Measurements from ENCODE around the gene C1QC. TPM values are rescaled to one million over a fixed set of nuclear protein-coding genes. Genes with fewer than 3 reads are reported as not detected.

Gene C1QC
- total and polyA plus RNA-seq, 2 of the 8 experiments (the other 6 are each of a cell fraction or from before 2014, with no cell fraction given): not detected

GRCh38 chr1:22658385-22659163, 15.1 kb downstream of the C1QC start:
- no peak overlapping the region for H3K27ac ChIP-seq (ENCODE audit: low read depth, low read length)
- H2BK5ac ChIP-seq (ENCODE audit: low read depth, low read length): no peak overlapping the region
- no peak overlapping the region for H4K5ac ChIP-seq (ENCODE audit: insufficient read length, low read depth, low read length)
- 86% methylated on average over 3 of the region's 3 CpGs; no CpG with 5 or more reads in 1 of the 2 experiments for WGBS, 2 experiments (ENCODE audit: extremely low coverage in 1 of 2, insufficient coverage in 1 of 2, insufficient read length in 1 of 2, insufficient replicate concordance in 2 of 2, low coverage in 1 of 2, low lambda C conversion rate in 2 of 2, missing lambda C conversion rate in 1 of 2)
- no peak overlapping the region for H3K4me3 ChIP-seq (ENCODE audit: extremely low read depth in 1 of 4, insufficient read depth in 2 of 4, low read depth in 3 of 4, low read length in 4 of 4)
- no peak overlapping the region for H2BK20ac ChIP-seq (ENCODE audit: low read length)
- no peak overlapping the region for H3K4me2 ChIP-seq (ENCODE audit: insufficient read depth in 1 of 2, low read depth in 2 of 2, low read length in 2 of 2)
- no peak for TF ChIP-seq POLR2A (IDR thresholded peaks at IDR 0.05; ENCODE audit: control extremely low read depth in 1 of 2, low read depth in 2 of 2, low read length in 2 of 2)
- no peak for TF ChIP-seq RAD21 (IDR thresholded peaks at IDR 0.05 in 1 of 2, conservative IDR thresholded peaks at IDR 0.05 in 1 of 2; ENCODE audit: low read depth in 2 of 2, low read length in 2 of 2)
- TF ChIP-seq CEBPB (IDR thresholded peaks at IDR 0.05; ENCODE audit: low read depth, low read length): no peak
- no peak for TF ChIP-seq POU5F1 (IDR thresholded peaks at IDR 0.05; ENCODE audit: low read depth, low read length)
- no peak for TF ChIP-seq RNF2 (IDR thresholded peaks at IDR 0.05; ENCODE audit: borderline replicate concordance, low read depth, low read length, missing control alignments, poor library complexity, severe bottlenecking)
- no peak for TF ChIP-seq TEAD4 (IDR thresholded peaks at IDR 0.05; ENCODE audit: low read depth, low read length)
- TF ChIP-seq CTBP2 (IDR thresholded peaks at IDR 0.05; ENCODE audit: borderline replicate concordance, insufficient read depth, insufficient read length, low read length): no peak
- no peak for TF ChIP-seq SRF (IDR thresholded peaks at IDR 0.05; ENCODE audit: low read depth, low read length)
- TF ChIP-seq CTCF (IDR thresholded peaks at IDR 0.05; ENCODE audit: control extremely low read depth in 1 of 3, insufficient read depth in 1 of 3, low read depth in 1 of 3, low read length in 3 of 3): peak in 1 of 3 experiments; percentile 12; a peak in 1 of 4 replicates
- peaks cover 0 to 7% of the 10 kb centered on the region in 2 experiments for H4K20me1 ChIP-seq (replicated peaks in 1 of 2; ENCODE audit: control insufficient read depth in 1 of 2, insufficient read depth in 2 of 2, low read length in 2 of 2)
- H3K36me3 ChIP-seq (ENCODE audit: control insufficient read depth in 2 of 4, insufficient read depth in 4 of 4, low read length in 3 of 4): no peaks in the 10 kb centered on the region
- H3K56ac ChIP-seq (replicated peaks; ENCODE audit: insufficient read length, low read depth, low read length): no peak overlapping the region
- H3K23me2 ChIP-seq (ENCODE audit: low read depth, low read length): peaks cover 9% of the 10 kb centered on the region; the same call in 1 of the 2 replicates
- H3K23ac ChIP-seq (ENCODE audit: insufficient read length): no peak overlapping the region
- no peak overlapping the region for H4K91ac ChIP-seq (replicated peaks; ENCODE audit: insufficient read length, low read length)
- no peaks in the 10 kb centered on the region; a peak in 3 of 7 replicates for H3K27me3 ChIP-seq (replicated peaks in 1 of 4; ENCODE audit: control insufficient read depth in 3 of 4, extremely low read depth in 1 of 4, insufficient read depth in 3 of 4, low read length in 3 of 4)
- H2AFZ ChIP-seq (ENCODE audit: low read length): no peak overlapping the region
- H3K4me1 ChIP-seq (replicated peaks in 1 of 4; ENCODE audit: control insufficient read depth in 3 of 4, insufficient read depth in 4 of 4, low read length in 3 of 4): no peaks in the 10 kb centered on the region; a peak in 1 of 7 replicates
- no peak overlapping the region for H3K4ac ChIP-seq (replicated peaks; ENCODE audit: insufficient read length, low read depth, low read length)
- no peaks in the 10 kb centered on the region for H3K79me2 ChIP-seq (ENCODE audit: control insufficient read depth in 1 of 2, insufficient read depth in 2 of 2, low read length in 2 of 2)
- no peak overlapping the region for H2BK15ac ChIP-seq (ENCODE audit: low read length)
- FAIRE-seq (no peak), DNase-seq (ENCODE audit: low read depth in 1 of 2, low spot score in 2 of 2) (no peak)
- ChIA-PET POLR2A (ENCODE audit: partially characterized antibody) (no interaction called here), CTCF (ENCODE audit: partially characterized antibody) (interaction anchor here (0.5 to 6.1 kb wide), 5 partner anchors 13 to 270 kb away, joined by 3 to 41 read pairs (median 4); no protein-coding TSS in a partner anchor)
- no peaks in the 10 kb centered on the region for H3K9me3 ChIP-seq (ENCODE audit: insufficient read depth in 2 of 2, low read depth in 1 of 2, low read length in 1 of 2)
- H3K14ac ChIP-seq (ENCODE audit: insufficient read length): no peak overlapping the region
- no peak overlapping the region for H2AK5ac ChIP-seq (ENCODE audit: low read depth, low read length)
- no peak overlapping the region for H2BK12ac ChIP-seq (ENCODE audit: low read depth, low read length)
- no peak overlapping the region for H2BK120ac ChIP-seq (replicated peaks; ENCODE audit: low read depth, low read length)
- H4K8ac ChIP-seq (ENCODE audit: extremely low read depth, insufficient read depth, low read length): no peak overlapping the region
- no peaks in the 10 kb centered on the region for H3K79me1 ChIP-seq (ENCODE audit: low read depth, low read length)
- no peak overlapping the region for H3K18ac ChIP-seq (ENCODE audit: extremely low read depth, low read length)
- H3K9ac ChIP-seq (replicated peaks in 1 of 4; ENCODE audit: extremely low read depth in 1 of 4, low read depth in 3 of 4, low read length in 3 of 4): peak overlapping the region in 1 of 4 experiments; percentile 48; a peak in 1 of 7 replicates

All from H1 (cell line).